B cell (primary cell): ENCODE measurements around the gene AEBP1. TPM values are rescaled to one million over a fixed set of nuclear protein-coding genes. Genes with fewer than 3 reads are reported as not detected.

Experiments used
- ATAC-seq: fragments of 200-7000 bp; cut with Tn5 transposase; one replicate; pipeline ENCODE4 v1.10.0; 2021; ENCODE audit warnings: low read depth, mild to moderate bottlenecking, moderate number of reproducible peaks, moderate library complexity
- CTCF ChIA-PET: fragments of 350-600 bp; sonication (Branson Sonifier 250); formaldehyde crosslinking; loops from one replicate; lab custom pipeline; 2021; ENCODE audit warnings: antibody characterized with exemption, inconsistent platforms; lab: Charles Lee
- POLR2A ChIA-PET: fragments of 350-600 bp; sonication (Branson Sonifier 250); formaldehyde crosslinking; loops from one replicate; lab custom pipeline; 2021; ENCODE audit warnings: antibody characterized with exemption; lab: Charles Lee
- DNase-seq: peaks from one replicate; pipeline ENCODE4 v3.0.0; 2013
- H2AFZ ChIP-seq: 2 replicates; pipeline ENCODE4 v1.6.1; 2012; ENCODE audit warnings: mild to moderate bottlenecking, low read depth, low read length; ENCODE audit not compliant: insufficient read depth, poor library complexity, severe bottlenecking
- H3K27ac ChIP-seq, 2 donors: 1 replicate in 1 of 2; 2 replicates in 1 of 2; pipeline ENCODE4 v1.5.1; 2012 to 2013; ENCODE audit warnings: low read length in 2 of 2, mild to moderate bottlenecking in 2 of 2, moderate library complexity in 1 of 2
- H3K27me3 ChIP-seq, 4 experiments: fragments of 200-600 bp in 1 of 4; sonication (generic) in 1 of 4; replicated peaks in 1 of 4; 1 replicate in 2 of 4; 2 replicates in 2 of 4; pipeline versions ENCODE4 v1.6.1 to v1.7.0; 2013 to 2016; ENCODE audit warnings: low read length in 3 of 4, mild to moderate bottlenecking in 2 of 4, mixed read lengths in 1 of 4, moderate library complexity in 1 of 4; ENCODE audit not compliant: insufficient read depth in 4 of 4, control insufficient read depth in 3 of 4; ENCODE audit errors: control extremely low read depth in 1 of 4
- H3K36me3 ChIP-seq, 2 experiments: replicated peaks in 1 of 2; 1 replicate in 1 of 2; 2 replicates in 1 of 2; pipeline versions ENCODE4 v1.6.1 to v1.7.1; 2013; ENCODE audit warnings: low read length in 1 of 2; ENCODE audit not compliant: insufficient read depth in 2 of 2, control insufficient read depth in 1 of 2; ENCODE audit errors: control extremely low read depth in 1 of 2, extremely low read depth in 1 of 2
- H3K4me1 ChIP-seq, 2 donors: fragments of 200-600 bp in 1 of 2; sonication (generic) in 1 of 2; 1 replicate in 1 of 2; 2 replicates in 1 of 2; pipeline versions ENCODE4 v1.5.1 to v1.6.1; 2013 to 2017; ENCODE audit warnings: low read length in 2 of 2; ENCODE audit not compliant: control insufficient read depth in 2 of 2, insufficient read depth in 2 of 2
- H3K4me2 ChIP-seq: replicated peaks from 2 replicates; pipeline ENCODE3; 2012; ENCODE audit warnings: mild to moderate bottlenecking, low read depth, low read length; ENCODE audit not compliant: poor library complexity, severe bottlenecking
- H3K4me3 ChIP-seq, 5 experiments: fragments of 200-600 bp in 1 of 5; sonication (generic) in 1 of 5; 1 replicate in 3 of 5; 2 replicates in 2 of 5; pipeline versions ENCODE4 v1.5.1 to v1.7.0; 2011 to 2016; ENCODE audit warnings: low read length in 4 of 5, mild to moderate bottlenecking in 4 of 5, low read depth in 2 of 5, control low read depth in 1 of 5, moderate library complexity in 1 of 5; ENCODE audit not compliant: insufficient read depth in 1 of 5; ENCODE audit errors: control extremely low read depth in 1 of 5, extremely low read depth in 1 of 5
- H3K79me2 ChIP-seq: fragments of 200-600 bp; sonication (generic); one replicate; pipeline ENCODE4 v1.6.0; 2016; ENCODE audit warnings: low read length; ENCODE audit not compliant: control insufficient read depth, insufficient read depth
- H3K9ac ChIP-seq: fragments of 200-600 bp; sonication (generic); 2 replicates; pipeline ENCODE4 v1.6.1; 2017; ENCODE audit warnings: mild to moderate bottlenecking, low read length, moderate library complexity
- H3K9me3 ChIP-seq, 3 donors: one replicate each; pipeline versions ENCODE4 v1.6.1 to v1.7.1; 2013; ENCODE audit warnings: low read length in 2 of 3; ENCODE audit not compliant: control insufficient read depth in 2 of 3, insufficient read depth in 1 of 3; ENCODE audit errors: control extremely low read depth in 1 of 3
- H4K20me1 ChIP-seq: 2 replicates; pipeline ENCODE4 v1.6.0; 2012; ENCODE audit warnings: mild to moderate bottlenecking, low read length; ENCODE audit not compliant: insufficient read depth, control insufficient read depth, poor library complexity, severe bottlenecking
- H3K27ac Mint-ChIP-seq: one replicate; pipeline ENCODE4 v1.8.0; 2021; ENCODE audit warnings: mixed read lengths
- H3K27me3 Mint-ChIP-seq: one replicate; pipeline ENCODE4 v1.8.0; 2021; ENCODE audit warnings: mixed read lengths
- H3K4me1 Mint-ChIP-seq: one replicate; pipeline ENCODE4 v1.8.0; 2021; ENCODE audit warnings: mixed read lengths
- H3K4me3 Mint-ChIP-seq: one replicate; pipeline ENCODE4 v1.8.0; 2021; ENCODE audit warnings: mixed read lengths
- H3K9me3 Mint-ChIP-seq: one replicate; pipeline ENCODE4 v1.8.0; 2022; ENCODE audit warnings: mixed read lengths; ENCODE audit not compliant: insufficient read depth
- CTCF ChIP-seq: fragments of 200-600 bp; IDR thresholded peaks from one replicate; pipeline ENCODE4 v1.8.0; 2022; ENCODE audit warnings: antibody characterized with exemption, mild to moderate bottlenecking
- EZH2 ChIP-seq: IDR thresholded peaks from 2 replicates; pipeline ENCODE4 v1.6.1; 2012; ENCODE audit warnings: borderline replicate concordance, low read depth, mild to moderate bottlenecking, moderate library complexity, low read length; ENCODE audit not compliant: insufficient read depth, poor library complexity, severe bottlenecking
- WGBS: methylation state at CpG from one replicate; pipeline ENCODE4 v1.1.5; 2013; ENCODE audit warnings: missing lambda C conversion rate; ENCODE audit not compliant: insufficient coverage; 5-methylcytosine and 5-hydroxymethylcytosine counted together
- intact Hi-C: fragments of 100-400 bp; cut with micrococcal nuclease; formaldehyde crosslinking; loops from one replicate; pipeline ENCODE4 v1.10.0; 2022
- polyA plus RNA-seq: library from polyadenylated mRNA; depleted of rRNA; stranded (reverse); fragments of >200 nt; gene quantifications from 2 replicates; pipeline ENCODE4 v1.2.3, GENCODE V29; 2012
- total RNA-seq, 2 donors: library from RNA; stranded (reverse); fragments of 120-200 nt in 1 of 2; gene quantifications; 1 replicate in 1 of 2; 2 replicates in 1 of 2; pipeline versions ENCODE4 v1.2.3 to v1.2.4, GENCODE V29; 2013 to 2022

Gene AEBP1
- total and polyA plus RNA-seq, 2 donors (not counting 1 experiment from before 2014, with no cell fraction given): 20.2 to 36.7 TPM

- H3K79me2 ChIP-seq: peaks cover 23% of the 10 kb centered on the region
- H3K9me3 ChIP-seq: no peaks in the 10 kb centered on the region
- Mint-ChIP-seq H3K27ac (no peak overlapping the region), H3K9me3 (no peaks in the 10 kb centered on the region), H3K27me3 (no peaks in the 10 kb centered on the region), H3K4me3 (peak overlapping the region; percentile 76), H3K4me1 (peaks cover 24% of the 10 kb centered on the region)
- no peak overlapping the region for H3K27ac ChIP-seq
- ChIA-PET POLR2A (interaction anchor here (1.3 kb wide), 1 partner anchor 11 kb away, joined by 4 read pairs; no protein-coding TSS in a partner anchor), CTCF (interaction anchor here (0.9 to 1.6 kb wide), 2 partner anchors 13 to 20 kb away, joined by 3 to 6 read pairs; no protein-coding TSS in a partner anchor)
- no peak for DNase-seq
- TF ChIP-seq EZH2 (no peak), CTCF (no peak)
- peaks cover 6% of the 10 kb centered on the region for H4K20me1 ChIP-seq
- 78% methylated on average over 4 of the region's 4 CpGs for WGBS
- no peak for ATAC-seq
- H3K9ac ChIP-seq: no peak overlapping the region
- intact Hi-C loops: no loop called here
- no peak overlapping the region for H3K4me3 ChIP-seq
- H3K27me3 ChIP-seq: no peaks in the 10 kb centered on the region
- no peak overlapping the region for H2AFZ ChIP-seq
- peaks cover 19 to 23% of the 10 kb centered on the region in 2 donors for H3K4me1 ChIP-seq
- H3K4me2 ChIP-seq: no peak overlapping the region
- H3K36me3 ChIP-seq: peaks cover 0 to 14% of the 10 kb centered on the region in 2 experiments
These were observed 19.4 kb upstream of the AEBP1 start for GRCh38 chr7:44084701-44085100.

- no peak overlapping the region for H3K4me3 ChIP-seq
- no peaks in the 10 kb centered on the region for H3K27me3 ChIP-seq
- H2AFZ ChIP-seq: no peak overlapping the region
- intact Hi-C loops: no loop called here
- no peak overlapping the region for H3K27ac ChIP-seq
- ChIA-PET CTCF (interaction anchor here (0.9 to 1.0 kb wide), 2 partner anchors 12 to 38 kb away, joined by 3 read pairs; partner anchors contain the start of gene POLD2), POLR2A (no interaction called here)
- no peak for TF ChIP-seq EZH2
- TF ChIP-seq CTCF: no peak
- H3K36me3 ChIP-seq: peaks cover 0 to 5% of the 10 kb centered on the region in 2 experiments
- H3K4me1 ChIP-seq: peaks cover 10 to 14% of the 10 kb centered on the region in 2 donors
- H3K9me3 ChIP-seq: no peaks in the 10 kb centered on the region
- Mint-ChIP-seq H3K4me3 (no peak overlapping the region), H3K4me1 (peaks cover 17% of the 10 kb centered on the region), H3K27me3 (no peaks in the 10 kb centered on the region), H3K9me3 (no peaks in the 10 kb centered on the region), H3K27ac (no peak overlapping the region)
- WGBS: 97% methylated on average over 3 of the region's 3 CpGs
- H3K79me2 ChIP-seq: peaks cover 14% of the 10 kb centered on the region
- ATAC-seq (no peak), DNase-seq (no peak)
- H3K4me2 ChIP-seq: no peak overlapping the region
- no peak overlapping the region for H3K9ac ChIP-seq
- H4K20me1 ChIP-seq: peaks cover 6% of the 10 kb centered on the region
These were observed 18.6 kb upstream of the AEBP1 start for GRCh38 chr7:44085546-44085945.
